ENCODE data around the gene TMEM9B.
"Not testable (repeated sequence)": the region's sequence is repeated elsewhere in the genome, so short reads cannot be mapped to it uniquely, and the experiment has no call there.

The TMEM9B gene

DNA sequence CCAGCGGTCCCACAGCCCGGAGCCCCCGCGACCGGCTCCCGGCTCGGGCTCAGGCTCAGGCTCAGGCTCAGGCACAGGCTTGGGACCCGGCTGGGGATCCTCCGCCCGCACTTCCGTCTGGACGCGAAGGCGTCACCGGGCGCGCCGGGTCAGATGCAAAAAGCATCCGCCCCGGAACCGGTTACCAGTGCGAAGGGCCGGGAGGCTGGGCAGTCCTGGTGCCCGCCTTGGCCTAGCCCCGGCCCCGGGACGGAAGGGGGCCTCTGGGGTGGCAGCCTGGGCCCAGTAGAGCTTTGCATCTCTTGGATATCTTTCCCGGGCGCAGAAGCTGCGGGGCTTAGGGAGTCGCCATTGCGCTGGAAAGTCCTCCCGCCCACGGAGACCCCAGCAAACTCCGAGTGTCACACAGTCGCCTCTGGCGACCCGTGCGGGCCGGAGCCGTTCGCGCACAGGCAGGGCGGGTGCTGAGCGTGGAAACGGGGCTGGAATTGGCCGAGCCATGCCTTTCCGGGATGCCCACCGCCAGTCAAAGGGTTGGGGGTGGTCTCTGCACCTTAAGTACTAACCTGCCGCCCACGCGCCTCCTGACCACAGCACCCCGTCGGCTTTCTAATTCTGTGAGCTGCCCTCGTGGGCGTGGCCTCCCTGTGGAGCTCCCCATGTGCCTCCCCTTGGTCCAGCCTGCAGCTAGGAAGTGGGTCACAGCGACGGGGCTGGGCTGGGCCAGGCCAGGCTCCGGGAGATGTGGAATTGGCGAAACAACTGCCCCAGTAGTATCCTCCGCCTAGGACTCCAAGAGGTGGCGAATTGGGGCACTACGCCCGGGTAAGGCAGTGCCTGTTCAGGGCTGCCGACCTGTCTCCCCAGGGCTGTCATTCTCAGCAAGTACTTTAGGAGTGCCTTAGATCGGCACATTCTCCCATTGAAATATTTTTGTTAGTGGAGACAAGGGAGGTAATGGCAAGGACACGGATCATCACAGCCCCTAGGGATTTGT is at the start of gene TMEM9B:
TMEM9B (minus strand) TSS at position 119 of the 997 bp plus-strand sequence. CDS start 129 bp downstream, outside the sequence.
- peak; percentile 80 for DNase-seq (ENCODE audit: low spot score)

DNA sequence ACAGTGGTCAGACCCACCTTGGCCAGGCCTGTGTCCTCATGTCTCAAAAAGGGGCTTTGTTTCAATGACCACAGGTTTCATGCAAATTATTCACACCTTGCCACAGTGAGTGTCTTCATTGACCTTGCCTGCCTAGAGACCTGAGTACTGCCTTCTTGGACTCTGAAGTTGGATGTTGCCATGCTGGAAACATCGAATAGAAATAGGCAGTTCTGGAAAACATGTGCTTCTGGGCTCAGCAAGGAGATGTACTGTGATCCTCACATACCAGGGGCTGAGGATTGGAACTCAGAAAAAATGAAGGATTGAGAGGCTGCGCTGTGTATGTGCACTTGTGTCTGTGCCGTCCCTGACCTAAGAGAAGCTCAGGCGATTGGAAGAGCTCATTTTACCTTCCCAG is 49.1 kb upstream of the TMEM9B start:
- DNase-seq (ENCODE audit: low spot score), result no peak

DNA sequence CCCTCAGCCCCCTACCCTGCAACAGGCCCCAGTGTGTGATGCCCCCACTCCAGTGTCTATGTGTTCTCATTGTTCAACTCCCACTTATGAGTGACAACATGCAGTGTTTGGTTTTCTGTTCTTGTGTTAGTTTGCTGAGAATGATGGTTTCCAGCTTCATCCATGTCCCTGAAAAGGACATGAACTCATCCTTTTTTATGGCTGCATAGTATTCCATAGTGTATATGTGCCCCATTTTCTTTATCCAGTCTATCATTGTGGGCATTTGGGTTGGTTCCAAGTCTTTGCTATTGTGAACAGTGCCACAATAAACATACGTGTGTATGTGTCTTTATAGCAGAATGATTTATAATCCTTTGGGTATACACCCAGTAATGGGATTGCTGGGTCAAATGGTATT is 45.3 kb upstream of the TMEM9B start:
- not testable (repeated sequence) for DNase-seq (ENCODE audit: low spot score)

DNA sequence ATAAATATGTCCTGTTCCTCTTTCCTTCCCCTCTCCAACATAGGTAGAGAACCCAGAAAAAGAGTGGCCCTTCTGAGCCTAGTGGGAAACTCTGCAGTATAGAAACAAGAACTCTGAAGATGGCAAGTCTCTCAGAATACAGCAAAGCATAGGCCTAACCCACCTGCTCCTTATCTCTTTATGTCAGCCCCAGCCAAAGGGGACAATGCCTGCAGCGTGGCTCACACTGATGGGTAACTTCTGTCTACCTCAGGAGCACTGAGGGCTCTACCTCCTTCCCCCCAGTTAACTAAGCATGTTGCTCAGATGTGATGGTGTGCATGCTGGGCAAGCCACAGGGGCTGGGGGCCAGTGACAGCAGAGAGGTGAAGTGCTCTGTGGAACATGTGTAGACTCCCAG is 44.4 kb upstream of the TMEM9B start:
- no peak for DNase-seq (ENCODE audit: low spot score)

DNA sequence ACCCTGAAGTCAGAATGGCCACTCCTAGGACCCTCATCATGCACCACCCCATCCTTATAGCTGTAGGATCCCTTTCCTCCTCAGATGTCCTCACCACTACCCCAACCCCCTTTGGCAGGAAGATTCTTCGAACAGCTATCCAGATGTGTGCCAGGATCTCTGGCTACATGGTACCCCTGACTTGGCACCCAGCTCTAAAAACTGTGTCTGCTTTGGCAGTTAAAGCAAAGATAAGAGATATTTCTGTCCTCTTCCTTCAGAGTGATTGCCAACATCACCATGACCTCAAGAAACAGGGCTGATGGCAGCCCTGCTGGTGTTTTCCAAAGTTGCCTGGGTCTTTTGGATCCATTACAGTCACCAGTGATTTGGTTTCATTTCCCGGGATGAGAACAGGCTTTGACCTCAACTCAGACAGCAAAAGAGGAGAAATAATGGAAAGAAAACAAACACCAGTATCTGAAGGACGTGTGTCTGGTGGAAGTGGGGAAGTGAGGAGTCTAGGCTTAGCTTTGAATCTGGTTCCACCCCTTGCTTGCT is 43.8 kb upstream of the TMEM9B start:
- no peak for DNase-seq (ENCODE audit: low spot score)

DNA sequence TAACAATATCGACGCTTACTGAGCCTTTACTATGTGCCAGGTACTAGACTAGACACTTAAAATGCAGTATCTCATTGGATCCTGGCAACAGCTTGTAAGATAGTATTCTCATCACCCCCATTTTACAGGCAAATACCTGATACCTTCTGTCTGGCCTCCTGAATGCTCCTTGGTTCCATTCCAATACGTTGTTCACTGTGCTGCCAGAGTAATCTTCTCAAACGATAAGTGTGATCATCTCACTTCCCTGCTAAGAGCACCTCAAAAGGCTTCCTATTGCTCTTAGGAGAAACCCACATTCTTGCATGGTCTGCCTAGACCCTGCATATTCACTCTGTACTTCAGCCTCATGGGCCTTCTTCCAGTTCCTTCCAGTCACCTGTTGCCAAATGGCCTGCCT is 40.8 kb upstream of the TMEM9B start:
- no peak for DNase-seq (ENCODE audit: low spot score)

DNA sequence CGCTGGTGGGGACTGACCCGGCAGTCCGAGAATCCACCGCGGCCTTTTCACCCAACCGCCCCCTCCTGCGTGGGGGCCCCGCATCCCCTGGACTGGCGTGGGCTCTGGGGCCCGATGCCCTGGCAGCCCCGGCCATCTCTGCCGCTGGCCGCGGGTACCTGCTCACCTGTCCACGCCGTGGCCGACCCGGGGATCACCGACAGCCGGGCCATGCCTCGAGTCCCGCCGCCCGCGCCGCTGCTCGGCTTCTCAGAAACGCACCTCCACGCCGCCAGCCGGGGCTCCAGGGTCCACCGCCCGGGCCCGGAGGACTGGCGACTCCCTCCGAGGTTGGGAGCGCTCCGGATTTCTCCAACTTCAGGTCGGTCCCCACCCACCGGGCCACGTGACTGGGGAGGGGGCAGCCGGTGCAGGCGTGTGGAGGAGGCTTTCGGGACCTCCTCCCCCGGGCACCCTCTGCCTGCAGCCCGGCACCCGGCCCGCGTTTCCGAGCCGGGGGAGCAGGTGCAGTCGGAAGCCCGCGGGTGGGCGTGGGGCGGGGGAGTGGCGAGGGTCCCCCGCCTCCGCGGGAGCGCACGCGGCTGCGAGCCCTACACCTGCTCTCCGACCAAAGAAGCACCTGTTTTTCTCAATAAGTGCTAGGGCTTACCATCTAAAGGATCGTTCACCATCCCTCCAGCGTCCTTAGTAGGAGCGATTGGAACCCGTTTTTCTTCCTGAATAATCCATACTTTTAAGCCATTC is 40.1 kb upstream of the TMEM9B start:
- no peak for DNase-seq (ENCODE audit: low spot score)

DNA sequence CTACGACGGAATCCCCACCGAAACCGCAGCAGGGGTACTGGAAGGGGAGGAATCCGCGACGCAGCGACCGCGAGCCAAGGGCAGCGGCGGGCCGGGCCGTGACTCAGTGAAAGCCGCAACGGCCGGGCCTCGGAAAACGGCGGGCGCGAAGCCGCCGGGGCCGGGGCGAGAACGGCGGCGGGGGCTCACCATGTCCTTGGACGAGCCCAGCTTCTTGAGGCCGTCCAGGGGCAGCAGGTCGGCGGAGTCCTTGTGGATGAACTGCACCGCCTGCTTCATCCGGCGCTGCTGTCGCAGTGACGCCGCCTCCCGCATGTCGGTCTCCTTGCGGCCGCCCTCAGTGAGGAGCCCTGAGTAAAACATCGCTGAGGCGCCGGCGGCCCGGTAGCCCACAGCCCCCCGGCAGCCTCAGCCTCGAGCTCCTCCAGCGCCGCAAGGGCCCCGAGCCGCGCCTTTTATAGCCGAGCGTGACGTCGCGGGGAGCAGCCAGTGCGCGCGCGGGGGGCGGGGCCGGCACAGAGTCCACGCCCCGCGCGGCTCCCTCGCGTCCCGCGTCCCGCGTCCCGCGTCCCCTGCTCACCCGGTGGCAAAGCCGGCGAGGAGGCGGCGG is 39.4 kb upstream of the TMEM9B start, which contains the start of gene NRIP3:
NRIP3 (minus strand) TSS at position 429 of the 610 bp plus-strand sequence; CDS start at position 363, 66 bp downstream.
- peak; percentile 49 for DNase-seq (ENCODE audit: low spot score)

DNA sequence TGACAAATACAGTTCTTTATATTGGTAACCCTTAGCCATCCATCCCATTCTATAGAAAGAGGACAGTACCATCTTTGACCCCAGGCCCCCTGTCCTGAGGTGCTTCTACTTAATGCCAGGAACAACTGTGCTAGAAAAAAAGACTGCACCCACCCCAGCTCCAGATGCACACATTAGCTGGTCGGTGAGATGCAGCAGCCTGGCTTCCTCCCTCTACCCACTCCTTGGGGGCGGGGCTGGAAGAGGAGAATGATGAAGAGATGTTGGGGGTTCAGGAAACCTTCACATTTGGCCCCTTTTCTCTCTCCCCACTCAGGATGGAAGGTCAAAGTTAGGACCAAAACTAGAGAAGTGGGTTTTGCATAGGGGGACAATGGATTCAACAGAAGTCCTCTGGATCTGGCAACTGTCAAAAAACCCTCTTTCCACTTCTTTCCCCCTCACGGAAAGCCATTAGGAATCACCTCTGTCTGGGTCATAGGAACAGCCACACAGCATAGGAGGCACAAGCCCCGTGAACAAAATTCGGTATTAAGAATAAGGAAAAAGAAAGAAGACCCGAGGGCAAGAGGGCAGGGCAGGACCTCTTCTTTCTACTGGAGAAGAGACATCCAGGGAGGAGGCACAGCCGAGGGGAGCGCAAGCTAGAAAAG is 38.8 kb upstream of the TMEM9B start:
- peak; percentile 12 for DNase-seq (ENCODE audit: low spot score)

DNA sequence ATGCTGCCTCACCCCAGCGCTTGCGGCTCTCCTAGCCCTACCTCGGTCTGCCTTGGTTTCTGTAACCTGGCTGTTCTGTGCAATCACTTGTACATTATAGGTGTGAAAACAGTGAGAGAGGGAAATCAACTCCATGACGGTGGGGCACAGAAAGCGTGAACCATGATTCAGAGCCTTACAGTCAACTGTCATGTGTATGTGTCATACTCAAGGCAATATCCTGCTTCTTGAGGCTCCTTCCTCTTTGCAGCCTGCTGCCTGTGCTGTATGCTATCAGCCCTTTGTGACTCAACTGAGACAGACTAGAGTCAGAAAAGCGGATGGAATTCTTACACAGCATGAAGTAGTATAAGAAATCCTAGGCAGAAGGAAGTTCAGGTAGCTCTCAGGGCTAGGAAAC is 37.5 kb upstream of the TMEM9B start:
- DNase-seq (ENCODE audit: low spot score), result peak; percentile 99

DNA sequence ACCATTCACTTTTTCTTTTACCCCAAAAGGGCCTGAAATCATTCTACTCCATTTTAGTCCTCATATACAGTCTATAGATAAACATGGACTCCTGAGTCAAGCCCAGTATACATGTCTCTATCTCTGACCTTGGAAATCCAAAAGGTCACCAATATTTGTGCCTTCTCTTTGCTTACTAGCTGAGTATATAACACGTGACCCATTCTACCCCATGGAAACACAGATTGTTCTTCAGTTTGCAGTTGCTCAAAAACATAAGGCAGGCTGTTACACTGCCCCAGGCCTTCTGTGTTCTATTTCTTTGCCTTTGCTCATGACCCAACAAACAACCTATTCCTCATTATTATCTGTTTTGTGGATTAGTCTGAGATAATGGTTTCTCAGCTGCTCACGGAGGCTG is 33.8 kb upstream of the TMEM9B start:
- no peak for DNase-seq (ENCODE audit: low spot score)

DNA sequence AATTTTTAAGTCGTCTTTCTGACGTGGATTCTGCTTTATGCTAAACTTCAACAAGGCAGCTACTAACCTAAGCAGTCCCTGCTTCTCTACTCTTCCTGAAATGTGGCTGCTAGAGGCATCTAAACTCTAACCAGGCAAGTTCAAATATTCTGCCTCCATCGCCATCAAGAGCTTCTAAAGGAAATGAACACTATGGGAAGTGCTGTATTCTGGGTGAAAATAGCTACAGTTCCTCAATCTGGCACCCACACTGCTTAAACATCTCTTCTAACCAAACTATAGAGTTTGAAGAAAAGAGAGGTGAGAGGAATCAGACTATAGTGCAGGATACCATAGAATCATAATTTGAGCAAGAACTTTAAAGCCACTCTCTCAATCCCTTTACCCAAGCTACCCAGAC is 33.2 kb upstream of the TMEM9B start:
- DNase-seq (ENCODE audit: low spot score), result no peak

DNA sequence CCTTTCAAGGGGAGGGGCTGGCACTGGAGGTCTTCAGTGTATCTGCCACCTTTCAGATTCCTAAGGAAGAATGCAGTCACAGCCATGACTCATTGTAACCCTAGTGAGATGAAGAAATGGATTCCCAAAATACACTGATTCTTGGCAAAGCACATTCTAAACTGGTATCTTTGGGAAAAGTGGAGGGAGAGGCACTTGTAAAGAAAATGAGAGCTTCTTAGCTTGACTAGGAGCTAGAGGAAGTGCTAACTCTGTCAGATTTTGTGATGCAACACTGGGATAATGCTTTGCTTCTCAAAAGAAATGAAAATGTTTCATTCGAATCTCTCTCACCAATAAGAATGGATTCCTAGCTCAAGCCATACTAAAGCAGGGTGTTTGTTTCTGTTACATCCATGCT is 25.2 kb upstream of the TMEM9B start:
- DNase-seq (ENCODE audit: low spot score), result peak; percentile 23

DNA sequence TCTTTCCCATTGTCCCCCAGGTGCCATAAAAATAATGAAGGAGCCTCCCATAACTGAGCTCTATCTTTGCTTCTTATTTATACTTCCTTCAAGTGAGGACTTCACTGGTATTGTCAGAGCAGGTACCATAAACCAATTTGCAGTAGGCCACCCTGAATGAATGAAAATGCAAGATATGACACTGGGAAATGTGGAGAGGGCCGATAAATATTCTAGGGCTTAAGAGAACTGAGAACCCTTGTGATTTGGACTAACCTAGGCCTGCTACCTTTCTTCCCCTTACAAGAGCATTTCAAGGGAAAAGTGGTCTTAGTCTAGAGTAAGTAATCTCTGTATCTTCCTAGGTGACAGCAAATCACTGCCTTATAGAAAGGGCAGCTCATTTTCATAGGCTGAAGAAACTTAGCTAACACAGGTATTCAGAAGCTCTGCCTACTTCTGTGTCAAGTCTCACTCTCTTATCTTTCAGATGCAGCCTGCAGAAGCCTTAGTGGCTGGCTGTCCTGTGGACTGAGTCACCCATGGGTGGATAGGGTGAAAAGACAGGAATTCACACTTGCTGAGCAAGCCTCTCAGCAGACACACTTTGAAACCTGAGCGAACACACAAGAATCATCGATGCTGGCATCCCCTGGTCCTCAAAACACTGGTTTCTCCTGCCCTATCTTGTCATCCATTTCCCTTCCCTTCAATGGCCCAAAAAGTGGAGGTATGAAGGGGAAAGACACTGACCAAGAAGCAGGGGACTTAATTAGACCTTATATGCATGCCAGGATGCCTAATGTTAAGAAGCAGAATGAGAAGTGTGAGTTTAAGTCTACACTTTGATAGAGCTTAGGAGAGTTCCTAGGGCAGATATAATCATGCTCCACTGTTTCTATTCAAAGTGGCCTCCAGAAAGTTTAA is 24.3 kb upstream of the TMEM9B start:
- DNase-seq (ENCODE audit: low spot score), result no peak

DNA sequence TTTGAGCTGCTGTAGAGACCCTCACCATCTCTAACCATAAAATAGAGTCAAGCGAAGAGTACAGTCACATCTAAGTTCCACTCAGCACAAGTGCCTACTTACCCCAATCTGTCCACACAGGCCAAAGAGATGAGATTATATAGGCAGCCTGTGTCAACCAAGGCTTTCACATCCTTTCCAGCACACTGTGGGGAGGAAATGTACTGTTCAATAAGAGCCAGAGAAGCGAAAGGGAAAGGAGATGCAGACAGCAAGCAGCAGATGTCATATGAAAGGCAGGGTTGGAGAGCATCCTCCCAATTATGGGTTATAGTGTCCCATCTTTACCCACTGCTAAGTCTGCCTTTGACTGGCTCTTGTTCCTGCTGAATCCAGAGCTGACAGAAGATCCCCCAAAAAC is 23.2 kb upstream of the TMEM9B start:
- DNase-seq (ENCODE audit: low spot score), result no peak

DNA sequence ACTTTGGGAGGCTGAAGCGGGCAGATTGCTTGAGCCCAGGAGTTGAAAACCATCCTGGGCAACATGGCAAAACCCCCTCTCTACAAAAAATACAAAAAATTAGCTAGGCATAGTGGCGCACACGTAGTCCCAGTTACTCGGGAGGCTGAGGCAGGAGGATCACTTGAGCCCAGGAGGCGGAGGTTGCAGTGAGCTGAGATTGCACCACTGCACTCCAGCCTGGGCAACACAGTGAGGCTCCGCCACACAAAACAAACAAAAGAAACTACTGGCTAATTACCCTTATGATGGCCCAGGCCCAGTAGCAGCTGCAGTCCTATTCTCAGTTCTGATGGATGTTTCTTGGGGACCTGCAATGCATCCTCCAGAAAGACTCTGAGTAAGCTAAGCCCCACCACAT is 22.5 kb upstream of the TMEM9B start:
- not testable (repeated sequence) for DNase-seq (ENCODE audit: low spot score)

DNA sequence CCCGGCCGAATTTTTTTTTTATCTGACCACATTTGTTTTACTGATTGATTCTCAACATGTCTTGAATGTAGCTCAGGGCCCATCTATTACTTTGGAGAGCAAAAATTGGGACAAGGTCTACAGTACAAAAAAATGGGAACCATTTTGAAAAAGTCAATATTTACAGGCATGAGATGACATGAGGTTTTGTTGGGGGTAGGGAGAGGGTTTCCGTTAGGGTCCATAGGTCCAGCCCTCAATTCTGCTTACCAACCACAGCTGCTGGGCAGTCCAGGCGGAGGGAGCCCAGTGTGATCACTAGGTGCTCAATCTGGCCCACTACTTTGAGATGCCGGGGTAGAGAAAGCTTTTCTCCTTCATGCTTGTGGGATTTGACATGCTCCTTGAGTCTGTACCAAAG is 21.2 kb upstream of the TMEM9B start:
- DNase-seq (ENCODE audit: low spot score), result no peak

DNA sequence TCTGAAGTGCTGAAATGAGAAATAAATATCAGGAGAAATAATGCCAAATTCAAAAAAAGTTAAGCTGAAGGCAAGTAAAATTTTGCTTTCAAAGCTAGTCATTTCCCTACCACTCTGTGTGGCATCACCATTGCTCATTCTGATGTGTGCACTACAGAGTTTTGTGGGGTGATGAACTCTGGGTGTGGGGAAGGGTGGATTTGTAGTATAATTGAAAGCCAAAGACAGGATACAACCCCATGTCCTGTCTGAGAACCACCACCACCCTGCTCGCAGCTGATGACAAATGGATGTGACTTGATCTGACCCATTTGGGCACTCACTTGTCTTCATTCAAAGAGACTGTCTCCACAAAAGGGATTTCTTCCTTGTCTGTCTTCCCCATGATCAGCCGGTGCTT is 19.3 kb upstream of the TMEM9B start:
- no peak for DNase-seq (ENCODE audit: low spot score)

DNA sequence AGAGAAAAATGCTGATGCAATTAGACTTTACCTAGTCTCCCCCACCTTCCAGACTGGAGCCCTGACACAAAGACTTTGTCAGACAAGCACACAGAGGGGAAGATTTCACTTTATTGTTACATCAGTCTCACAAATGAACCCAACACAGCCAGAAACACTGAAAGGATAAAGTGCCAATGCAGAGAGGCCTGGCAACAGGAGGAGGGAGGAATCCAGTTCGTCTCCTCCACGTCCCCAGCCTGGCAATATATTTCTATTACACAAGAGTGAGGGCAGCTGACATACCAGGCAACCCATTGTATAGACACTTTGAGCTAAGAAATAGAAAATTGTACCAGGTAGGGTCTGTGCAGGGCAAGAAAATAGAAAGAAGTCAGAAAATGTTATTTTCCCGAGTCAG is 16.2 kb upstream of the TMEM9B start:
- DNase-seq (ENCODE audit: low spot score), result no peak

DNA sequence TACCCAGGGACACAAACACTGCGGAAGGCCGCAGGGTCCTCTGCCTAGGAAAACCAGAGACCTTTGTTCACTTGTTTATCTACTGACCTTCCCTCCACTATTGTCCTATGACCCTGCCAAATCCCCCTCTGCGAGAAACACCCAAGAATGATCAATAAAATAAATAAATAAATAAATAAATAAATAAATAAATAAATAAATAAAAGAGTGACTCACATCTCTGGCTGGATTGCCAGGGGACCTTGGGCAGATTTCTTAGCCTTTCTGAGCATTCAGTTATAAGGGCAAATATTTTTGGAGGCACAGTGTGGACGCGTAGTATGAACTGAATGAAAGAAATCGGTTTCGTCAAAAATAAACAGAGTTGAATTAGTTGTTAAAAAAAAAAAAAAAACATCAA is 15.1 kb upstream of the TMEM9B start:
- not testable (repeated sequence) for DNase-seq (ENCODE audit: low spot score)

DNA sequence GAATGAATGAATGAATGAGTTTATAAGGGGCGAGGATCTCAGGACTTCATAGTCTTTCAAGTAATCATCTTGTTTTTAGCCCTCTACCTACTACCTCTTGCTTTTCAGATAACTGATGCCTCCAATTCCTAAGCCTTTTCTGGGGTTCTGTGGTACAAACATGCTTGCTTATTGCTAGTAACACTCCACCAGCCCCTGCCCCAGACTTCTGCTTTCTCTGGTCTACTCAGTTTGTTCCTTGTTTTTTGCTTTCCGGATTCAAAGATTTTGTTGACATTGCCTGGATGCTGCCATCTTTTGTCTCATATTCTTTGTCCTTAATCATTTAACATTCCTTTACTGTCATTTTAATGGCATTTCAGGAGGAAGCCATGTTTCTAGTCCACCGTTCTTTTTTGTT is 8.9 kb upstream of the TMEM9B start:
- no peak for DNase-seq (ENCODE audit: low spot score)

Measured in kidney capillary endothelial cell (primary cell).